ENCODE data around the gene LCAT. TPM values are rescaled to one million over a fixed set of nuclear protein-coding genes. Genes with fewer than 3 reads are reported as not detected.

The LCAT gene
- total RNA-seq, 4 donors from 2014 or later: 6.4 to 16.5 (median 12.1) TPM

DNA sequence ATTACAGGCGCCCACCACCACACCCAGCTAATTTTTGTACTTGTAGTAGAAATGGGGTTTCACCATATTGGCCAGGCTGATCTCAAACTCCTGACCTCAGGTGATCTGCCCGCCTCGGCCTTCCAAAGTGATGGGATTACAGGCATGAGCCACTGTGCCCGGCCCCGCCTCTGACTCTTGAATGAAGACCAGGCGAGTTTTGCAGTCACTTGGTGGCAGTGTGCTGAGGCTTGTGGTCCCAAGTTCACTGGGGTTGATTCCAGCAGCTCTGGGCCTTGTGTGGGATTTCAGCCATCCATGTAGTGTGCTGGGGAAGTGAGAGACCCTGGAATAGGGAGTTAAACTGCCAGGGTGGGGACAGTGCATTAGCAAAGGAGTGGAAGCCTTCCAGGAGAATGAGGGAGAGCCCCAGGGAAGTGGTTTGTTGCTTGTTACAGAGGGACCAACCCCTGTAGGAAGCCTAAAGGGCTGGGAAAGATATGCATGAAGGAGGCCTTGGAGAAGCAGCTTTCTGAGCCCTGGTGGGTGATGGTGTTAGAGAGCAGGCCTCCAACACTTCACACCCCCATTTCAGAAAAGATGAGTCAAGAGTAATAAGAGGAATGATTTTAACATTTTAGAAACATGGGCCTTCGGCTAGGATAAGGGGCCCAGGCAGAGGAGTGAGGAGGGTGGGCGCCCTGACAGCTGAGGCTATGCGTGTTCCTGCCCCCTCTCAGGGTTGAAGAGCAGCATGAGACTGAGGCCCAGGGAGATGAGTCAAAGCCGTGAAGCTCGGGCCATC, 36.3 kb downstream of the LCAT start:
- no peak overlapping the region for H3K4me3 ChIP-seq (ENCODE audit: low read depth, poor library complexity, severe bottlenecking)
- 90 to 94% methylated on average over 11 of the region's 11 CpGs for WGBS, 2 donors
- no peak for TF ChIP-seq POLR2A (IDR thresholded peaks at IDR 0.05)
- TF ChIP-seq, protein P1, sequence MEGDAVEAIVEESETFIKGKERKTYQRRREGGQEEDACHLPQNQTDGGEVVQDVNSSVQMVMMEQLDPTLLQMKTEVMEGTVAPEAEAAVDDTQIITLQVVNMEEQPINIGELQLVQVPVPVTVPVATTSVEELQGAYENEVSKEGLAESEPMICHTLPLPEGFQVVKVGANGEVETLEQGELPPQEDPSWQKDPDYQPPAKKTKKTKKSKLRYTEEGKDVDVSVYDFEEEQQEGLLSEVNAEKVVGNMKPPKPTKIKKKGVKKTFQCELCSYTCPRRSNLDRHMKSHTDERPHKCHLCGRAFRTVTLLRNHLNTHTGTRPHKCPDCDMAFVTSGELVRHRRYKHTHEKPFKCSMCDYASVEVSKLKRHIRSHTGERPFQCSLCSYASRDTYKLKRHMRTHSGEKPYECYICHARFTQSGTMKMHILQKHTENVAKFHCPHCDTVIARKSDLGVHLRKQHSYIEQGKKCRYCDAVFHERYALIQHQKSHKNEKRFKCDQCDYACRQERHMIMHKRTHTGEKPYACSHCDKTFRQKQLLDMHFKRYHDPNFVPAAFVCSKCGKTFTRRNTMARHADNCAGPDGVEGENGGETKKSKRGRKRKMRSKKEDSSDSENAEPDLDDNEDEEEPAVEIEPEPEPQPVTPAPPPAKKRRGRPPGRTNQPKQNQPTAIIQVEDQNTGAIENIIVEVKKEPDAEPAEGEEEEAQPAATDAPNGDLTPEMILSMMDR (IDR thresholded peaks at IDR 0.05): no peak
- intact Hi-C loops (cut with DNase I; ENCODE audit: low total_unique reads): no loop called here
- no peak for DNase-seq (ENCODE audit: low spot score in 2 of 2)

DNA sequence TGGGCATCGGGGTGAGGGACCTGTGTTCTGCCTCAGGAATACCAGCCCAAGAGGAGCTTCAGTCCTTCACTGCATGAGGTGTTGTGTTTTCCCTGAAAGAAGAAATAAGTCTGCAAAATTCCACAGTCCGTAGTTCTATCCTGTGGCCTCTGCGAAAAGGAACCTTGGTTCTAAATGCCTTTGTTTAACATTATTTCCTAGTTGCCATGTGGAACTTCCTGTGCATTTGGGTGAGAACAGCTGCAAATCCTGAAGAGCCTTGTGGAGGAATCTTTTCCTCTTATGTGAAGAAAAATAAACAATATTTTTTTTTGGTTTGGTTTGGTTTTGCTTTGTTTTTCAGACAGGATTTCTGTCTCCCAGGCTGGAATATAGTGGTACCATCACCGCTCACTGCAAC, 41.1 kb downstream of the LCAT start:
- TF ChIP-seq POLR2A (IDR thresholded peaks at IDR 0.05): no peak
- TF ChIP-seq, protein P1 (IDR thresholded peaks at IDR 0.05): no peak
- H3K4me3 ChIP-seq (ENCODE audit: low read depth, poor library complexity, severe bottlenecking): no peak overlapping the region
- intact Hi-C loops (cut with DNase I; ENCODE audit: low total_unique reads): no loop called here
- WGBS, 2 donors: 84 to 97% methylated on average over 4 of the region's 4 CpGs
- DNase-seq (ENCODE audit: low spot score in 2 of 2): no peak

DNA sequence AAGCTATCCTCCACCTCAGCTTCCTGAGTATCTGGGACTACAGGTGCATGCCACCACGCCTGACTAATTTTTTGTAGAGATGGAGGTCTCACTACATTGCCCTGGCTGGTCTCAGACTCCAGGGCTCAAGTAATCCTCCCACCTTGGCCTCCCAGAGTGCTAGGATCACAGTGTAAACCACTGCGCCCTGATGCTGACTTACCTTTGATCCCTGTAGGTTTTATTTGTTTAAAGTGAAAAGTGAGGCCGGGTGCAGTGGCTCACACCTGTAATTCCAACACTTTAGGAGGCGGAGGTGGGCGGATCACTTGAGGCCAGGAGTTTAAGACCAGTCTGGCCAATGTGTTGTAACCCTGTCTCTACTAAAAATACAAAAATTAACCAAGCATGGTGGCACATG, 42.2 kb downstream of the LCAT start:
- no peak overlapping the region for H3K4me3 ChIP-seq (ENCODE audit: low read depth, poor library complexity, severe bottlenecking)
- TF ChIP-seq POLR2A (IDR thresholded peaks at IDR 0.05): no peak
- 95 to 97% methylated on average over 5 of the region's 5 CpGs for WGBS, 2 donors
- intact Hi-C loops (cut with DNase I; ENCODE audit: low total_unique reads): no loop called here
- no peak for DNase-seq (ENCODE audit: low spot score in 2 of 2)

DNA sequence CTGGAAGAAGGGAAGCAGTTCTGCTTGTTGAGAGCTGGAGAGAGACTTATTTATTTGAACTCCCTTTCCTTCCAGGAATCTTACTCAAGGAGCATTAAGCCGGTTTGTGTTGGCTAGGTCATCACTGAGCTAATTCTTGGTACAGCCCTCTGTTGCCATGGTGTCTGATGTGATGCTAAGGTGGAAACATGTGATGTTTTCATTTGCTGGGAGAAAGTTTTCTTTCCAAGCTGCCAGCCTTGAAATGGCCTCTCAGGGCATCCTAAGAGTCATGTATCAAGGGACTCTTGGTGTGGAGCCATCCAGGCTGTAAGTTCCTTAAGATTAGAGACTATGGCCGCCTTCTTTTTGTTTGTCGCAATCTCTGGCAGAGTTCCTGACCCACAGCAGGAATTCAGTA, 46.7 kb downstream of the LCAT start:
- TF ChIP-seq, protein P1 (IDR thresholded peaks at IDR 0.05): no peak
- TF ChIP-seq POLR2A (IDR thresholded peaks at IDR 0.05): no peak
- DNase-seq (ENCODE audit: low spot score in 2 of 2): no peak
- intact Hi-C loops (cut with DNase I; ENCODE audit: low total_unique reads): no loop called here
- H3K4me3 ChIP-seq (ENCODE audit: low read depth, poor library complexity, severe bottlenecking): no peak overlapping the region
- WGBS, 2 donors: 67 to 71% methylated on average over 3 of the region's 3 CpGs

DNA sequence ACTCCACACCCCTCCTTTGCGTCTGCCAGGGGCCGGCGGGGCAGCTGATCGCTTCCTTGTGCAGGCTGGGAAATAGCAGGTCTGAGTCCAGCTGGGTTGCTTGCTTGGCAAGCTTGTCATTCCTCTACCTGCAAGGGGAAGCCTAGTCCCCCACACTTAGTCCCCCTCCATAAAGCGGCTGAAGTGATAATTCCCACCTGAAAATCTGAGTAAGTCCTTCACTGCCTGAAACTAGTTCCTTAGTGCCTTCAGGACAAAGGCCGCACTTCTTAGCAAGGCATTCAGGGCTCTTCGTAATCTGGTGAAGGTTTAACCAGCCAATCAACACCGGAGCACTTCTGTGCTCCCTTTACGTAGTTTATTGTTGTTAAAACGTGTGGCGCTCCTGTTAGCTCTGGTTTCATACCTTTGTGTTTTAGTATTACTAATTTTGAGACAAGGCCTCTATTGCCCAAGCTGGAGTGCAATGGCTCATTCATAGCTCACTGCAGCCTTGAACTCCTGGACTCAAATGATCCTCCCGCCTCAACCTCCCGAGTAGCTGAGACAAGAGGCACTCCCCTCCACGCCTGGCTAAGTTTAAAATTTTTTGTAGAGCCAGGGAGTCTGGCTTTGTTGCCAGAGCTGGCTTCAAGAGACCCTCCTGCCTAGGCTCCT, 50.0 kb downstream of the LCAT start:
- intact Hi-C loops (cut with DNase I; ENCODE audit: low total_unique reads): no loop called here

More for the DNA sequence above, 50.0 kb downstream of the LCAT start:
- DNase-seq (ENCODE audit: low spot score in 2 of 2): no peak
- TF ChIP-seq POLR2A (IDR thresholded peaks at IDR 0.05): no peak
- TF ChIP-seq, protein P1 (IDR thresholded peaks at IDR 0.05): no peak
- H3K4me3 ChIP-seq (ENCODE audit: low read depth, poor library complexity, severe bottlenecking): peak overlapping the region; percentile 88
- WGBS, 2 donors: 14 to 16% methylated on average over 14 of the region's 14 CpGs
